Breast epithelium (tissue), 3 donors: ENCODE measurements around the gene SH3GL2.

Experiments
- CTCF ChIP-seq, 3 donors: fragments of 450-650 bp; IDR thresholded peaks; one replicate each; pipeline ENCODE4 v1.5.1; 2016 to 2017; ENCODE audit warnings: antibody characterized with exemption in 3 of 3, mild to moderate bottlenecking in 3 of 3, moderate library complexity in 3 of 3
- POLR2A ChIP-seq: fragments of 450-650 bp; IDR thresholded peaks from one replicate; pipeline ENCODE4 v1.6.1; 2016; ENCODE audit warnings: antibody characterized with exemption, mild to moderate bottlenecking, moderate library complexity

DNA sequence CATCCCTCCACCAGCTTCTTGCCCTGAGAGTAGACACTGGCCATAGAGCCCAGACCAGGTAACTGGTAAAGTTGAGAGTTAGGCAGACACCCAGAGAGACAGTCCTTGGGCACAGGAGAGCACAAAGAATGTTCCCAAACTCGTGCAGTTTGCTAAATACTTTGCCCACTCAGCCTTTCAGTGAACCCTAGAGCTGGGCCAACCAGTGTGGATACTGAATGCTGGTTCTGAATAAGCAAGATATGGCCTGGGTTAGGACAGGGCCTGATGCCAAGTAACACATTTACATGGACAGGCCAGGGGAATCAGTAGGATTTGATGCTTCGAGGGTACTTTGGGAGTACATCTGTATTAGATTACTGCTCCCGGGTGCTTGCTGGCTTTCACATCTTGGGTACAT is 185.4 kb downstream of the SH3GL2 start:
- TF ChIP-seq CTCF (IDR thresholded peaks at IDR 0.05) = no peak
- TF ChIP-seq POLR2A = no peak
